ENCODE data around the gene EML3.
"Not testable (repeated sequence)": the region's sequence is repeated elsewhere in the genome, so short reads cannot be mapped to it uniquely, and the experiment has no call there.

EML3 gene

GRCh38 chr11:62612366-62613290, at the start of gene EML3, which contains the start of gene ROM1:
TSS of gene EML3 (minus strand) at chr11:62612775. CDS start at chr11:62612457, 318 bp downstream.
TSS of gene ROM1 (plus strand) at chr11:62613257. CDS start at chr11:62613282, 25 bp downstream.
- peak within 1 kb of the TSS; percentile 88 to 99 (median 96) for H3K27ac ChIP-seq
- H3K4me3 ChIP-seq = peak within 1 kb of the TSS; percentile 62 to 87 (median 75)

GRCh38 chr11:62656796-62657429, 44.3 kb upstream of the EML3 start:
- Histone ChIP-seq H3K27ac (no peak overlapping the region), H3K4me3 (no peak overlapping the region)

GRCh38 chr11:62654297-62654696, 41.7 kb upstream of the EML3 start:
- H3K4me3 ChIP-seq = no peak overlapping the region
- no peak overlapping the region for H3K27ac ChIP-seq

- Histone ChIP-seq H3K27ac (peak overlapping the region; percentile 72 to 98 (median 93)), H3K4me3 (peak overlapping the region; percentile 78 to 95 (median 84))
These were observed 39.8 kb upstream of the EML3 start for GRCh38 chr11:62652161-62653006.

GRCh38 chr11:62650283-62650682, 37.7 kb upstream of the EML3 start:
- H3K4me3 ChIP-seq, H3K27ac ChIP-seq: not testable (repeated sequence)

- no peak overlapping the region for H3K4me3 ChIP-seq
- no peak overlapping the region for H3K27ac ChIP-seq
These were observed 36.9 kb upstream of the EML3 start for GRCh38 chr11:62649486-62649885.

- H3K27ac ChIP-seq = no peak overlapping the region
- no peak overlapping the region for H3K4me3 ChIP-seq
These were observed 36.4 kb upstream of the EML3 start for GRCh38 chr11:62648967-62649364.

GRCh38 chr11:62648185-62648966, 35.8 kb upstream of the EML3 start:
- H3K27ac ChIP-seq = no peak overlapping the region
- no peak overlapping the region for H3K4me3 ChIP-seq

- Histone ChIP-seq H3K27ac (peak overlapping the region in 2 of 21 experiments; percentile 40 to 96), H3K4me3 (no peak overlapping the region)
These were observed 35.0 kb upstream of the EML3 start for GRCh38 chr11:62647609-62648005.

GRCh38 chr11:62646825-62647608, 34.4 kb upstream of the EML3 start:
- peak overlapping the region in 4 of 7 experiments; percentile 86 to 97 (median 93) for H3K4me3 ChIP-seq
- H3K27ac ChIP-seq = peak overlapping the region in 11 of 21 experiments; percentile 1 to 97 (median 51)

- Histone ChIP-seq H3K4me3 (peak within 1 kb of the TSS; percentile 86 to 99 (median 97)), H3K27ac (peak within 1 kb of the TSS; percentile 82 to 98 (median 96))
These were observed 33.6 kb upstream of the EML3 start, which contains the start of gene GANAB for GRCh38 chr11:62645946-62646824. TSS of gene GANAB (minus strand) at chr11:62646613. CDS start at chr11:62646599, 14 bp downstream.

GRCh38 chr11:62645671-62645945, 33.0 kb upstream of the EML3 start:
- peak overlapping the region; percentile 86 to 99 (median 97) for H3K4me3 ChIP-seq
- H3K27ac ChIP-seq = peak overlapping the region in 20 of 21 experiments; percentile 82 to 98 (median 96)

- no peak overlapping the region for H3K4me3 ChIP-seq
- peak overlapping the region in 1 of 21 experiments; percentile 41 for H3K27ac ChIP-seq
These were observed 31.6 kb upstream of the EML3 start for GRCh38 chr11:62644220-62644619.

GRCh38 chr11:62632492-62632891, 19.9 kb upstream of the EML3 start:
- Histone ChIP-seq H3K27ac (no peak overlapping the region), H3K4me3 (no peak overlapping the region)

- no peak overlapping the region for H3K4me3 ChIP-seq
These were observed 15.1 kb upstream of the EML3 start for GRCh38 chr11:62627713-62628112.

GRCh38 chr11:62622476-62623089, 10.0 kb upstream of the EML3 start:
- Histone ChIP-seq H3K4me3 (peak overlapping the region in 3 of 7 experiments; percentile 61 to 77 (median 75)), H3K27ac (peak overlapping the region in 20 of 21 experiments; percentile 79 to 98 (median 92))

More at GRCh38 chr11:62627713-62628112, 15.1 kb upstream of the EML3 start:
- no peak overlapping the region for H3K27ac ChIP-seq

Measured in skin epidermis (tissue), 12 donors.